GM10248 (cell line): Measurements from ENCODE around the gene ATP11A.

Experiments
- CTCF ChIA-PET: fragments of 300-600 bp; sonication (Branson Sonifier 250); formaldehyde crosslinking; extraction: SDS; loops from one replicate; lab custom pipeline; 2021; ENCODE audit warnings: antibody characterized with exemption; lab: Yijun Ruan, JAX
- POLR2A ChIA-PET: fragments of 350-650 bp; sonication (Branson Sonifier 250); formaldehyde crosslinking; extraction: SDS; loops from one replicate; lab custom pipeline; 2020; ENCODE audit warnings: antibody characterized with exemption; lab: Yijun Ruan, JAX
- DNase-seq: peaks from one replicate; pipeline ENCODE4 v3.0.0; 2012; ENCODE audit errors: extremely low spot score
- CTCF ChIP-seq: IDR thresholded peaks from 2 replicates; pipeline ENCODE4 v1.5.1; 2012; ENCODE audit warnings: mild to moderate bottlenecking, low read depth; ENCODE audit errors: extremely low read depth, missing control alignments, control extremely low read depth

The ATP11A gene

GRCh38 chr13:112668924-112669323 lies 20.9 kb upstream of the ATP11A start:
- ChIA-PET CTCF (no interaction called here), POLR2A (no interaction called here)
- DNase-seq: no peak

GRCh38 chr13:112669881-112670499 lies 19.8 kb upstream of the ATP11A start:
- POLR2A ChIA-PET: no interaction called here
- no peak for TF ChIP-seq CTCF
- CTCF ChIA-PET: interaction anchor here (1.1 kb wide), 1 partner anchor 113 kb away, joined by 3 read pairs; no protein-coding TSS in a partner anchor
- DNase-seq: no peak

More at GRCh38 chr13:112668924-112669323, 20.9 kb upstream of the ATP11A start:
- no peak for TF ChIP-seq CTCF

- TF ChIP-seq CTCF: no peak
- CTCF ChIA-PET: interaction anchor here (1.4 kb wide), 1 partner anchor 204 kb away, joined by 3 read pairs; no protein-coding TSS in a partner anchor
- no peak for DNase-seq
- POLR2A ChIA-PET: no interaction called here
These were observed 19.0 kb upstream of the ATP11A start for GRCh38 chr13:112670864-112671263.

- POLR2A ChIA-PET: no interaction called here
- TF ChIP-seq CTCF: no peak
- no peak for DNase-seq
- CTCF ChIA-PET: interaction anchor here (0.9 to 1.4 kb wide), 2 partner anchors 14 to 203 kb away, joined by 3 to 4 read pairs; no protein-coding TSS in a partner anchor
These were observed 18.5 kb upstream of the ATP11A start for GRCh38 chr13:112671359-112671758.

- TF ChIP-seq CTCF: no peak
- CTCF ChIA-PET: interaction anchor here (1.5 to 1.7 kb wide), 2 partner anchors 9 to 32 kb away, joined by 3 to 4 read pairs; no protein-coding TSS in a partner anchor
- POLR2A ChIA-PET: no interaction called here
- DNase-seq: no peak
These were observed 17.1 kb upstream of the ATP11A start for GRCh38 chr13:112672651-112673284.

GRCh38 chr13:112674412-112675365 lies 15.1 kb upstream of the ATP11A start:
- ChIA-PET CTCF (interaction anchor here (1.2 to 1.7 kb wide), 3 partner anchors 10 to 199 kb away, joined by 3 to 4 read pairs (median 3); no protein-coding TSS in a partner anchor), POLR2A (no interaction called here)
- no peak for DNase-seq
- TF ChIP-seq CTCF: no peak
